Stimulated activated CD8-positive, alpha-beta memory T cell treated with anti-CD3 and anti-CD28 coated beads, Interleukin-15, amount 100 ng/mL, for 24 hours (primary cell): ENCODE measurements around the gene GNL2.
"Not testable (repeated sequence)": the region's sequence is repeated elsewhere in the genome, so short reads cannot be mapped to it uniquely, and the experiment has no call there.

ENCODE experiments used
- DNase-seq: peaks from one replicate; pipeline ENCODE4 v3.0.0-alpha.2; 2020; ENCODE audit warnings: low read depth

The GNL2 gene

DNA sequence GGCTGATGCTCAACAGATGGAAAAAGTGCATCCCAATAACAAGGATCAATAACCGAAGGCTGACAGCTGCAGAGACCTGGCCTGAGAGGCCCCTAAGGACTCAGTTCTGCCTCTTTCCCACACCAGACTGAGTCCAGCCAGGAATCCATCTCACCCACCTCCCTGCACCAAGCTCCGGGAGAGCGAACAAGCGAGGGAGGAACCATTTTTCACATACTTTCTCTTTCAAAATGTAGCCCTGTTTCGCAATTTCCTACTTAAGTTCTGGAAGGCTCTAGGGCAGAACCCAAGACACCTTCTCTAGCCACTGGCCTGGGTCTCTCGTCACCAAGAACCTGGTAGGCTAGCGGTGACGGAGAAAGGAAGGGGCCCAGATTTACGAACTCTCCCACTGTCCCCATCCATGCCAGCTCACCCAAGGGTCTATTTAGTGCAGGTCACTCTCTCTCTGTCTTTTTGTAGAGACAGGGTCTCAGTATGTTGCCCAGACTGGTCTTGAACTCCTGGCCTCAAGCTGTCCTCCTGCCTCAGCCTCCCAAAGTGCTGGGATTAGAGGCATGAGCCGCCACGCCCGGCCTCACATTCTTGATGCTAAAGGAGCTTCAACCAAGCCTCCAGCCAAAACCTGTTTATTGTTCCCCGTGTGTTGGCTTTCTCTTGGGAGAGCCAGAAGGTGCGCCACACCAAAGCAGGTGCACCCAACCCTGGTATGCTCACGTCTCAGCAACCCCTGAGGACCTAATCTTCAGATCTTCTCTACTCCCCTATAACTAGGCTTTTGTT is 10.9 kb upstream of the GNL2 start:
- no peak for DNase-seq

DNA sequence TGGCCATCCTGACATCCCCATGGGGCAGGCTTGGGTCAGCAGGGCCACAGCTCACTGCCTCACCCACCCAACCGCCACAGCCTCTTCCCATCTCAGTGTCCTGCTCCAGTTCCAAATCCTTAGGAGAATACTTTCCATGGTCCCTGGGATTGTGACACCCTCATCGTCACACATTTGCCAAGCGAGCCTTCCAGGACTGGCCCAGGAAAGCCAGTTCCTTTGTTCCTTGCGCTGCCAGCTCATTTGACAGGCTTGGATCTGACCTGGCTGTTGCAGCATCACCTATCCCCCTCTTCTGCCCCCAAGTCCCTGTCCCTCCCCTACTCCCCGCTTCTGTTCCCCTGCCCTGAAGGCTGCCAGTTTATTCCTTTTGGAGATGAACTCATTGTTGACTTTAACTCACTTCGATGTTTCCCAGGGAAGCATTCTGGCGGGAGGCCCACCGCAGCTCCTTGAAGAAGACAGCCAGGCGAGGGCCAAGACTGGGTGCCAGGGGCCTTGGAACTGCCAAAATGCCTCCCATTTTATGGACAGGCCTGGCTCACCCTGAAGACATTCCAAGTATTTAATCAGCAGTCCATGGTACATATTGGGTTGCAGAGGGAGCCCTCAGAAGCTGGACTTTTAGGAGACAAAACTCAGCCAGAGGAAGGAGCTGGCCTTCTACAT is 10.2 kb upstream of the GNL2 start:
- no peak for DNase-seq

DNA sequence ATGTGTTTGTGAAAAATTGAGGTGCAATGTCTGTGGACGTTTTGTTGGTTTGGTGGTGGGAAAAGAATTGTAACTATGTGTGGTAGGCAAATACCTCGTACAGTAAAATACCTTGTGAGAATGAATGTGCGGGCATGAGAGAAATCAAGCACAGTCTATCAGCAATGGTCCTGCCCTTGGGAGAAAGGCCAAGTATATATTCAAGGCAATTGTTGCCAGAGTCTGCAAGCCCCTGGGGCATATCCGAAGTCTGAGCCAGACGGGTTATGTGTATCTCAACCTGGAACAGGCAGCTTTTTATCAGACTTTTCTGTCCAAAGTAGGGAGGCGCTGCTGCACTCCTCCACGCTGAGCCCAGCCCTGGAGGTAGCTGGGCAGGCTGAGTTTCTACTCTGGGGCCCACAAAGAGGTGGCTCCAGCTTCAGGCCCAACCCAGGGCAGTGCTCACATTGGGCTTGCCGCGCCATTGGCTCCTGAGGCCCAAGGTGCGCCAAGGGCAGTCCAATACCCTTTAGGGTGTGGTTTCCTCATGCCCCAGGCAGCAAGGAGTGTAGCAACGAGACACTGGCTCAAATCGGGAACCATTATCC is 9.4 kb upstream of the GNL2 start:
- DNase-seq = no peak

DNA sequence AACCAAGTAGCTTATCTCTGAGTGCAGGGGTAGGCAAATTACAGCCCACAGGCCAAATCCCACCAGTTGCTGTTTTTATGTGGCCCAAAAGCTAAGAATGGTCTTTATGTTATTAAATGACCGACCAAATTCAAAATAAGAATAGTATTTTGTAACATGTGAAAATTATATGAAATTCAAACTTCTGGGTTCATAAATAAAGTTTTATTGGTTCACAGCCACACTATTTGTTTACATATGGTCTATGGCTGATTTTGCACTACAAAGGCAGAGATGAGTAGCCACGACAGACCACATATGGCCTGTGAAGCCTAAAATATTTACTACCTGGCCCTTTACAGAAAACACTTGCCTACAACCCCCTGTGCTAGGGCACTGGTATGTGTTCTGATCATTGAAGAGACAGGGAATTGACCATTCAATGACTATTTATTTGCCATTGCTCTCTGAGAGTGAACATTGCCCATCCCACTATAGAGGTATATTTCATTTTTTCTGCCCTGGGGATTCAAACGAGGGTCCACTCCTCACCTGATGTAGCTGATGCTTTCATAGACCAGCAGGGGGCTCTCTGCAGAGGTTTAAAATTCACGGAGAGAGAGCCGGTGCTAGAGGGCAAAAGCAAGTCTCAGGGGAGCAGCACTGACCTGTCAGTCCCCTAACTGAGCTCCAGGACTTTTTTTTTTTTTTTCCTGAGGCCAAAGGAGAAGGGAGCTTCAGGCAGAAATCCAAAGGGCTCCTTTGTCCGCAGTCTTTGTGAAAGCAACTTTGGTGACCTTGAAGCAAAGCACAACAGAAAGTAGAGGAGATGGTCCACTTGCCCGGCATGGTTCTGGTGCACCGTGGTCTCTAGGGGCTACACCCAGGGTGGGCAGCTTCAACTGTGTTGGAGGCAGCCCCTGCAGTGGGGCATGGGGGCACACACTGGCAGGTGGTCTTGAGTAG is 7.3 kb upstream of the GNL2 start:
- DNase-seq = no peak

DNA sequence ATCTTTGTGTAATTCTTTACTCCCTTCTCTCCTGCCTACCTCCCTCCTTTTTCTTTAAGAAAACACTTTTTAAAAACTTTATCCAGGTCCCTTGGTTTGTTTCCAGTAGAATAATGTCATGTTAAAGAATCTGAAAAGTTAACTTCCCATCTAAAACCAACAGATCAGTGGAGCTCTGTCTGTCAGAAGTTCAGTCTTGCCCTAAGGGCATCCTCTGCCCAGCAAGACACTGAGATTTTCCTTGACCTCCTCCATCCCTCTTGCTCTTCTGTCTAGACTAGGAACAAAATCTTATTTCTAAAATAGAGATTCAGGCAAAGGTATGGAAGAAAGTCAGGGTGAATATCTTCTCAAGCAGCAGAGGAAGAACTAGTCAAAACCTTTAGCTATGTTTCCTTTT is 5.7 kb upstream of the GNL2 start:
- no peak for DNase-seq

DNA sequence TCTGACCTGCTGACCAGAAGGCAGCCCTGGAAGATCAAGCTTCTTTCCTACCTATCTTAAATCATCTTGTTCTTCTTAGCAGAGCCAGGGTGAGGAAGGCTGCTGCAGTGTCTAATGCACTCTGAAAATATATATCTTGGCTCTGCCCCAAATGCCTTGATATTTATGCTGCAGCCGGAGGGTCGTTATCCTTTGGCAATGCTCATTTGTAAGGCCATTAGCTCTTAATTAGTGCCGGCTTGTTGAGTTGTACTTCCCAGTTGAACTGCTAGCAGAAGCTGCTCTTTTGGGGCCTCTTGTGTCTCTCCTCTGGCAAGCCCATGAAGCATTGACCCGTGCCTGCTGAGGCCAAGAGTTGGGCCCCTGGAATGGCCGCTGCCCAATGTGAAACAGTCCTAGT is 4.2 kb upstream of the GNL2 start:
- no peak for DNase-seq

DNA sequence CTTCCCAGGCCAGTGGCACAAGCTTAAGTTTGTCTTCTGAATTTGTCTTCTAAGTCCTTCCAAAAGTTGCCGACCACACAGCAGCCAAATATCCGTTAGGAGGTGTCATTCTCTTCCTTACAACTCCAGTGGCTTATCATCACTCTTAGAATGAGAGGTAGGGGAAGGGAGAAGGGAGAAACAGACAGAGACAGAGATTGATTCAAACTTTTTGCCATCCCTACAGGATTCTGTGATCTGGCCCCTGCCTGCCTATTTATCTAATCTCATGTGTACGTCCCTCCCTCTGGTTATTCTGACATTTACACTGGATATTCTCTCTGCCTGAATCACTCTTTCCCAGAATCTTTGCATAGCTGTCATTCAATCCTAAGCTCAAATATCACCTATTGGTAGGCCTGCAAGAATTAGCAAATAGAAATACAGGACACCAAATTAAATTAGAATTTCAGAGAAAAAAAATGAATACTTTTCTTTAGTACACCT is 488 bp upstream of the GNL2 start:
- no peak for DNase-seq

DNA sequence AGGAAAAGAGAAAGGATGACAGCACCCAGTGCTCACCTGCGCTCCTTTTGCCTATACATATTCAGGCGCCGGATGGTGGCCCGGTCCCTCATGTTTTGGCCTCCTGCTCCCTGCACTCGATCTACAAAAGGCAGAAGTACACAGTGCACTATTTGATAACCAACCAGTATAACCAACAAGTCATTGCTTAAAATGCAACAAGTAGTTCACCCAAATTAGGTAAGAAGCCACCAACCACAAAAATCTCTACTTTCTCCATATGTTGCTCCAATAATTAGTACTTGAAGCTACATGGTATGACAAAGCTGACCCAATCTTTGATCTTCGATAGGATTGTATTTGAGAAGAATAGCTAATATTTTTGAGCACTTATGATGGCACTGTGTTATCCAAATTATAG is 2.0 kb downstream of the GNL2 start:
- no peak for DNase-seq

DNA sequence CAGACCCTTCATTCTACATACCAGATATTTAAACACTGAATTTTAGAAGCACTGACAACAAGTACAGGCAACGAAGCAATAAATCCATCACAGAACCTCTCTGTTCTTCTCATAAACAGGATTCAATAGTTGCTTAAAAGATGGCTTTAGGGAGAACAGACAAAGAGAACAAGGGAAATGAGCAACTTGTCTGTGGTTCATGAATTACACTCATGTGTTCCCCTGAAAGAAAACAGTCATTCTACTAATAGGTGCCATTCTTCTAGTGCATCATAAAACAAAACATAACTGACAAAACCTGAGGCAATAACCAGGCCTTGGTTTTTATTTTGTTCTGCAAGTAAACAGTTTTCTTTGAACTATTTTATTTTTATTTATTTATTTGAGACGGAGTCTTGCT is 6.8 kb downstream of the GNL2 start:
- no peak for DNase-seq

DNA sequence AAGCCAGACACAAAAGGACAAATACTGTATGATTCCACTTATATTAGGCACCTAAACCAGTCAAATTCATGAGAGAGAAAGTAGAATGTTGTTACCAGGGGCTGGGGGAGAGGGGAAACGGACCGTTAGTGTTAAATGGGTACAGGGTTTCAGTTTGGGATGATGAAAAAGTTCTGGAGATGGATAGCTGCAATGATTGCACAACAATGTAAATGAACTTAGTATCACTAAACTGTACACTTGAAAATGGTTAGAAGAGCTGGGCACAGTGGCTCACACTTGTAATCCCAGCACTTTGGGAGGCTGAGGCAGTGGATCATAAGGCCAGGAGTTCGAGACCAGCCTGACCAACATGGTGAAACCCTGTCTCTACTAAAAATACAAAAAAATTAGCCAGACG is 11.2 kb downstream of the GNL2 start:
- not testable (repeated sequence) for DNase-seq

DNA sequence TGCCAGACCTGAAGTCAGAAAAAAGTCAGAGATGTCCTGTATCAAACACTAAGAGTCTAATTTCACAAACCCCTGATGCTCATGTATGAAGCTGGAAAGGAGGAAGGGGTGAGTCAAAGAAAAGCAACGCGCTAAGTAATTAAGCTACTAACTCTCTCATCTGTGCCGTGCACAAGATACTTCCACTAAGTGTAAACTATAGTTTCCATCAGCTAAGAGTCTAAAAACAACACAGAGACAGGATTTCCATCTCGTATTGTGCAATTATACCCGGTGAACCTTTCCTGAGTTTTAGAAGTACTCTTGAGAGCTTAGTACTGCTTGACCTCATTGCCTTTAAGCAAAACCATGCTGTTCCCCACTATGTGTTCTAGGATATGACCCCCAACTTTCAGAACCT is 20.0 kb downstream of the GNL2 start:
- no peak for DNase-seq

DNA sequence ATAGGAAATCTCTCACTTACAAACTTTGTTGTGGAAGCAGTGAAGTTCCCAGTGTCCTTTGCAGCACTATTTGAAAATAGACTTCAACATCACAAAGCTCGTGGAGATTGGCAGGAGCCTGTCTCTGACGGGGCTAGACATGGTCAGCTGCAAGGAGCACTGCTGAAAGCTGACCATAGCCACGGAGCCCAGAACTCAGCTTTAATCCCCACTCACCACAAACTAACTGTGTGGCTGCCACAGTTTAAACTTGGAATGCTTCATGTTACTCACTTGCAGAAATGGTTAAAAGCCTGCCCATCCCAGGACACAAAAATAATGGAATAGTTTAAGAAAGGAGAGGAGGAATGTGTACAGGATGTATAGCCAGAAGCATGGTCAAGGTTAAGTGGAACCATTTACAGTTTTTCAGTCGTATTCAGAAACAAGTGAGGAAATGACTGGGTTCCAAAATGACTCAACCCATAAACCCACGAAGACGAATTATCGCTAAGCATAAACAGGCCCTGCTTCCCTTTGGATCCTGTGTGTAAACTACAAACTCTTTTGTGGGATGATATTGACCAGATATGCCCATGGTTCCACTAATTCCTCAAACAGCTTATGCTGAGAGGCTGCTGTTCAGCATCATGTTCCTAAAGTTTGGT is 20.8 kb downstream of the GNL2 start:
- no peak for DNase-seq

DNA sequence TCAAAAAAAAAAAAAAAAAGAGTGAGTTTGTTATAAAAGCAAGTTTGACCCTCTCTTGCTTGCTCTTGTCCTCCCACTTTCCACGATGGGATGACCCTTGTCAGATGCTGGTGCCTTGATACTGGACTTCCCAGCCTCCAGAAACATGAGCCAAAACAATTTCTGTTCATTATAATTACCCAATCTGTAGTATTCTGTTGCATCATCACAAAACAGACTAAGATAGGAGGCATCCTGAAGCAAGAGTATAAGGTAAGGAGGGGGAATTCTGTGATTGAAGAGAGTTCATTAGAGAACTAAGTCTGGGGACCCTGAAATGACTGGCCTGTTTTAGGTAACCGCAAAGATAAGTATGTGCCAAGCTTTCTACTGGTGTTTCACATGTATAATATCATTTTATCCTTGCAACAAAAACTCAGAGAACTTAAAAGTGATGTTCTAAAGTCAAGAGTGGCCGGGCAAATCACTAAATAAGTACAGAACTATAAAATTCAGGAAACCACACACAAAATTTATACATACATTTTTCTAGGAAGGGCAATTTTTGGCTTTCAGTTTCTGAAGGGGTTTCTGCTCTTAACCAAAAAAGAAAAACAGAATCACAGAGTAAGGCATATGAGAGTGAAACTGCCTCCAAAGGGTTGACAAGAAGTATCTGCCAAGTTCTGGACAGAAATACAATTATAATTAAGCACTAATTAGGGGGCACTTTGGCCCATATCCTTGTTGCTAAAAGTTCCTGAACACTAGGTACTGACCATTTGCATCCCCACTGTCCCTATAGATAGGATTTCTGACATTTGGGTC is 25.0 kb downstream of the GNL2 start:
- DNase-seq = no peak

DNA sequence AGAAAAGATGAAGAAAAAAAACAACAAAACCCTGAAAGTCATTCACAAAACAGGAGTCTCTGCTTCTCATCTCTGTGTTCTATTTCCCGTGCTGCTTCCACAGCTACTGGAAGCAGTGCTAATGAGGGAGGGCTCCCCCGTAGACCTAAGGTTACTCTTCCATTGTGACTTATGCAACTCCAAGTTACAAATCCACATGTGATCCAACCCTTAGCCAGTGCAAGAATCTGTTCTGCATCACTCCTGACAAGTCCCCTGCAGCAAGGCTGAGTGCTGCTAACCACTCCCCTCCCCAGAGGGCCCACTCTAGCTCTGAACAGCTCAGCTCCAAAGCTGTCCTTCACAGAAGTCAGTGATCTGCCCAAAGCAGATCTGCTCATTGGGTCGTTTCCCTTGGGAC is 28.7 kb downstream of the GNL2 start:
- no peak for DNase-seq

DNA sequence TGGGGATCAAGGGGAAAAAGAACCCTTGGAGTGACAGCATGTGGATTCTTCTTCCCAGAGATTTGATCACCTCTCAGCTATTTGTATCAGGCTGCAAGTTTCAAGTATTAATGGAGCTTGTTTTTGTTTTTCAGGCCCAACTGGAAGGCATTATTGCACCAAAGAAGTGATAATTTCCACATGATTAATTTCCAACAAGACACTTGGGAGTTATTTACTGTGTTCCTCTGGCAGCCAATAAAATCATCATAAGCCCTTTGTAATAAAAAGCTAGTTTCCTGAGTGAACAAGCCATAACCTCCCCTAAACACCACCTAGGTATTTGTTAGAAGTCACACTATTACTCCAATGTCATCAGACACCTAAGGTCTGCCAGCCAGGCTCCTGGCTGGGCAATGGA is 30.8 kb downstream of the GNL2 start:
- DNase-seq = no peak

DNA sequence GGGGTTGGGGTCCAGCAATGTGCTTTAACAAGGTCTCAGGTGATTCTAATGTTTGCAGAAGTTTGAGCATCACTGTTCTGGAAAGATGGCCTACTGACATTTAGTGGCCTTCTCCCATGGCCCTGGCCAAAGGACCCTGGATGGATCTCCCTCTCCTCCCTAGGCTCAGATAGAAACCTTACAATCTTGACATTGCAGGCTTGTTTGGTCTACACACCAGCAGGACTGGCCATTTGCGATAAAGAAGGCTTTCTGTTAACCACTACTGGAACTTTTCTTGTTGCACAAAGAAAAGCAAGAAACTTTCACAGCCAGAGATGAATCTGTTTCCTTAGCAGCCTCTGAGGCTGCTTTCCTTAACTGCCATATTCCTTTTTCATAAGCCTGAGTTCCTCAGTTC is 32.8 kb downstream of the GNL2 start:
- DNase-seq = no peak

DNA sequence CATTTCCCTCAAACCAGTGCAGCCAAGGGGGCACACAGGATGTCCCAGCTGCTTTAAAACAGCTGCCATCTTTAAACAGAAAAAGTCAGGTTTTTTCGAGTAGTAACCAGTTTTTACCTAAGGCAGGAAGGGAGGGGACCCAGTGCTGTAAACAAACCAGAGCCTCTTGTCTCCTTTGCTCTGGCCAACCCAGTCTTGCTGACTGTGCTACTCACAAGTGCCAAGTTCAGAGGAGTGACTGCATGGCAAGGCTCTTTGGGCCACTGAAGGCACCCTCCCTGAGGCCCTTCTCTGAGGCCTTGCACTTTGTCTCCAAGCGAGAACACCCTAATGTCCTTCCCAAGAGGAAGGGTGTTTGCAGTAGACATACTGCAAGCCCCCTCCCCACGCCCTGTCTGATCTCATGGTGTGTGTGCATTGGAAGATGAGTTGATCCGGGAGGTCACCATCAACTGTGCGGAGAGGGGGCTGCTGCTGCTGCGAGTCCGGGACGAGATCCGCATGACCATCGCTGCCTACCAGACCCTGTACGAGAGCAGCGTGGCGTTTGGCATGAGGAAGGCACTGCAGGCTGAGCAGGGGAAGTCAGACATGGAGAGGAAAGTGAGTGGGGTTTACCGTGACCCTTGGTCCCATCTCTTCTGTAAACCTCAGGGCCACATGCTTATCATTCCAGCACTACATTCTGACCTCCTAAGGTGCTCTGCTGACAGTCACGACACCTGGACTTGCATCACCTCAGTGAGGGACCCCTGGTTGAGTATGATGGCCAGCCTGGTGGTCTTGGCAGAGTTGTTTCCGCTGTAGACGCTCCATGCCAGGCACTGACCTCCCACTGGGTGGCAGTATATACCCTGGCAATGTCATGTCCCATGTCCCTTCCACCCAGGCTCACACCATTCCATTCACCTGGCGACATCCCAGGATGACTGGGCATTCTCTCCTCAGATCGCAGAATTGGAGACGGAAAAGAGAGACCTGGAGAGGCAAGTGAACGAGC is 34.3 kb downstream of the GNL2 start:
- no peak for DNase-seq

DNA sequence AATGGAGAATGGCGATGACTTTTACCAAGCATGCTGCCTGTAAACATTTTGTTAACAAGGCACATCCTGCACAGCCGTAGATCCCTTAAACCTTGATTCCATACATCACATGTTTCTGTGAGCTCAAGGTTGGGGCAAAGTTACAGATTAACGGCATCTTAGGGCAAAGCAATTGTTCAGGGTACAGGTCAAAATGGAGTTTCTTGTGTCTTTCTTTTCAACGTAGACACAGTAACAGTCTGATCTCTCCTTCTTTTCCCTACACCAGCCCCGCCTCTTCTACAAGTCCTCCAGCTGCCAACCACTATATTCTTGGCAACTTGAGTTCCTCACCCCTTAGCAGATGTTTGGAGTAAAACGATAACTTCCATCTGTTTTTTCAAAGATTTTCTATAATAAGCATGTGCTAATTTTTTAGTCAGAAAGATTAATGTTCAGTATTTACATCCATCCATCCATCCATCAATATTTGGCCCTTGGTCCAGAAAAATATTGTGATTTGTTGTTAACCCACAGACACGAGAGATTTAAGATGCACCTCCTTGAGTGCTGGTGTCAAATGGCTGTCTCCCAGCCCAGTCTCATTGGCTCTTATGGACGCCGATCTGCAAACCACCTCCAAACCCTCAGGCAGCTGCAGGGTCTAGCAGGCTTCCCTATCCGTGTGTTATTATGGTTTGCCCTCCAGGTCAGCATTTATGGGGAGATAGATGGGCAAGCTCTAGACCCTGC is 35.2 kb downstream of the GNL2 start:
- no peak for DNase-seq

DNA sequence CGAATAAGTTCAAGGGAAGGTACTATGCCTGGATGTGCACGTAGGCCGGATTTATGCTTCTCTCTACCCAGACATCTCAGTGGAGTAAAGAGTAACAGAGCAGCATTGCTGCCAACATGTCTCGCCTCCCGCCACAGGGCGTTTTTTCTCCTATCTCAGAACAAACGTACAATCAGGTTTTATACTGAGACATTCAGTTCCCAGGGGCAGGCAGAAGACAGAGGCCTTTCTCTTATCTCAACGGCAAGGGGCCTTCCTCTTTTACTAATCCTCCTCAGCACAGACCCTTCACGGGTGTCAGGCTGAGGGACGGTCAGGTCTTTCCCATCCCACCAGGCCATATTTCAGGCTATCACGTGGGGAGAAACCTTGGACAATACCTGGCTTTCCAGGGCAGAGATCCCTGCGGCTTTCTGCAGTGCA is 35.8 kb downstream of the GNL2 start:
- DNase-seq = not testable (repeated sequence)
